WI38 (cell line): ENCODE results near the gene NFIA.

Experiments
- H3K4me3 ChIP-seq: 2 replicates; pipeline ENCODE4 v1.5.1; 2011; ENCODE audit warnings: low read depth, mild to moderate bottlenecking, control low read depth, low read length
- CTCF ChIP-seq: IDR thresholded peaks from 2 replicates; pipeline ENCODE4 v1.5.1; 2012; ENCODE audit warnings: low read depth, mild to moderate bottlenecking, control low read depth, low read length

Gene NFIA

GRCh38 chr1:61400997-61401396 lies 318.6 kb downstream of the NFIA start:
- no peak for TF ChIP-seq CTCF

GRCh38 chr1:61403679-61404596 lies 321.6 kb downstream of the NFIA start:
- no peak for TF ChIP-seq CTCF
- no peak overlapping the region for H3K4me3 ChIP-seq

More at GRCh38 chr1:61400997-61401396, 318.6 kb downstream of the NFIA start:
- H3K4me3 ChIP-seq, result no peak overlapping the region

- TF ChIP-seq CTCF, result no peak
- no peak overlapping the region for H3K4me3 ChIP-seq
Measured at GRCh38 chr1:61404597-61405376, 322.4 kb downstream of the NFIA start.

- no peak overlapping the region for H3K4me3 ChIP-seq
- TF ChIP-seq CTCF, result no peak
Measured at GRCh38 chr1:61406467-61406866, 324.1 kb downstream of the NFIA start.

GRCh38 chr1:61412601-61413000 lies 330.2 kb downstream of the NFIA start:
- H3K4me3 ChIP-seq, result no peak overlapping the region
- no peak for TF ChIP-seq CTCF

GRCh38 chr1:61419196-61419595 lies 336.8 kb downstream of the NFIA start:
- H3K4me3 ChIP-seq, result no peak overlapping the region
- TF ChIP-seq CTCF, result no peak

GRCh38 chr1:61419657-61420056 lies 337.3 kb downstream of the NFIA start:
- TF ChIP-seq CTCF, result no peak
- no peak overlapping the region for H3K4me3 ChIP-seq
